Measurements from ENCODE around the gene KIRREL2. TPM values are rescaled to one million over a fixed set of nuclear protein-coding genes. Genes with fewer than 3 reads are reported as not detected.

The KIRREL2 gene
- total RNA-seq, 2 experiments from 2014 or later, result 0.55 to 0.58 TPM

DNA sequence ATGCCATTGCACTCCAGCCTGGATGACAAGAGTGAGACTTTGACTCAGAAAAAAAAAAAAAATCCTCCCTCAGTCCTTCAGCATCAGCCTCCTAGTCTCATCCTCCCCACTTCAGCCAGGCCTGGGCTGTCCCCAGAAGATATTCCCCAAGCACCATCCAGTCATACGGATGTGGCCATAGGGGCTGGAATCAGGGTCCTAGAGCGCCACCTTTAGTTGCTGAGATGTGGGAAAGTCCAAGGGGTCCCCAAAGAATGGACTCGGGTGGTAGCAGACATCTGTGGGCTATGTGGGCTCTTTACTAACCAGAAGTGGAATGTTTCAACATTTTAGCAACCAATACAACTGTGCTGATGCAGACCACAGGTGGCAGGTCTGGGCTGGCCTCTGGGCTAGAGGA, 54.5 kb downstream of the KIRREL2 start:
- H3K36me3 Mint-ChIP-seq (ENCODE audit: low read depth), result no peaks in the 10 kb centered on the region
- H3K9me3 Mint-ChIP-seq, result no peaks in the 10 kb centered on the region
- POLR2A ChIA-PET, result interaction anchor here (1.2 kb wide), 1 partner anchor 18 kb away, joined by 5 read pairs; no protein-coding TSS in a partner anchor
- peaks cover 12% of the 10 kb centered on the region for H3K4me1 Mint-ChIP-seq
- CTCF ChIA-PET, result interaction anchor here (0.7 kb wide), 1 partner anchor 23 kb away, joined by 3 read pairs; no protein-coding TSS in a partner anchor
- no peak overlapping the region for H3K27ac Mint-ChIP-seq
- H3K4me3 Mint-ChIP-seq, result no peak overlapping the region
- DNase-seq, result no peak
- H3K27me3 Mint-ChIP-seq, result no peaks in the 10 kb centered on the region

DNA sequence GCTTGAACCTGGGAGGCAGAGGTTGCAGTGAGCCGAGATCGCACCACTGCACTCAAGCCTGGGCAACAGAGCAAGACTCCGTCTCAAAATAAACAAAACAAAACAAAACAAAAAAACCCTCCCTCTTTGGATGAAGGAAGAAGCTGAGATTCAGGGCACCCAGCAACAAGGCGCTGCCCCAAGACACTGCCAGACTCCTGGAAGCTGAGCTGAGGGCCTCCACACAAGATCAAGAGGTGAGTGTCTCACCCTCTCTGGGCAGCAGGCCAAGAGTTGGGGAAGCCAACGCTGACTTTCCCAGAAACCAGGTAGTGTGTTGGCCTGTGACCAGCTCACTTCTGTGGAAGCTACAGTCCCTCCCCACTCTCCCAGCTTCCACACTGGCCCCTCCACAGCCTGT, 55.1 kb downstream of the KIRREL2 start:
- Mint-ChIP-seq H3K36me3 (ENCODE audit: low read depth) (no peaks in the 10 kb centered on the region), H3K4me1 (peaks cover 12% of the 10 kb centered on the region), H3K27me3 (no peaks in the 10 kb centered on the region), H3K9me3 (no peaks in the 10 kb centered on the region), H3K27ac (no peak overlapping the region), H3K4me3 (no peak overlapping the region)
- ChIA-PET POLR2A (interaction anchor here (0.9 to 1.2 kb wide), 3 partner anchors 11 to 19 kb away, joined by 3 to 5 read pairs (median 4); partner anchors contain the start of gene NFKBID), CTCF (interaction anchor here (0.7 kb wide), 1 partner anchor 28 kb away, joined by 3 read pairs; no protein-coding TSS in a partner anchor)
- DNase-seq, result no peak

DNA sequence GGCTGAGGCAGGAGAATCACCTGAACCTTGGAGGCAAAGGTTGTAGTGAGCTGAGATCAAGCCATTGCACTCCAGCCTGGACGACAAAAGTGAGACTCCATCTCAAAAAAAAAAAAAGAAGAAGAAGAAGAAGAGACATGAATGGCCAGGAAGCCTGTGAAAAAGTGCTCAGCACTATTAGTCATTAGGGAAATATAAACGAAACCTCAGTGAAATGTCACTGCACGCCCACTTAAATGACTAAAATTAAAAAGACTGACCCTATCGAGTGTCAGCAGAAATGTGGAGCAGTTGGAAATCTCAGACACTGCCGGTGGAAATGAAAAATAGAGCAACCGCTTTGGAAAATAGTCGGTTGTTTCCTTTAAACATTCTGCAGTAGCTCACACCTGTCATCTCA, 56.9 kb downstream of the KIRREL2 start:
- Mint-ChIP-seq H3K27me3 (peaks cover 1% of the 10 kb centered on the region), H3K27ac (no peak overlapping the region), H3K36me3 (ENCODE audit: low read depth) (no peaks in the 10 kb centered on the region), H3K4me3 (no peak overlapping the region), H3K4me1 (peaks cover 8% of the 10 kb centered on the region), H3K9me3 (no peaks in the 10 kb centered on the region)
- POLR2A ChIA-PET, result no interaction called here
- CTCF ChIA-PET, result no interaction called here
- DNase-seq, result no peak

DNA sequence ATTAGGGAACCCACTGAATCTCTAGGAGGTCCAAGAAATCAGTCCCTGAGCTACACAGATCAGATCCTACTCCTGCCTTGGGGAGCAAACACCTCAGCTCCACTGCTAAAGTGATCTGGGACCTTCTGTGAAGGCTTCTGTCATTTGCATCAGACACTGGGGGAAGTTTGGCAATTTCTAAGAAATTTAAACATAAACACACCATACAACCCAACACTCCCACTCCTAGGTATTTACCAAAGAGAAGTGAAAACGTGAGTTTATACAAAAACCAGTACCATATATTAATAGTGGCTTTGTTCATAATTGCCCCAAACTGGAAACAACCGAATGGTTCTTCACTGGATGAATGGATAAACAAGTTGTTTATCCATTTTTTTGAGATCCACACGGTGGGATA, 58.7 kb downstream of the KIRREL2 start:
- Mint-ChIP-seq H3K4me3 (no peak overlapping the region), H3K9me3 (no peaks in the 10 kb centered on the region), H3K4me1 (peaks cover 4% of the 10 kb centered on the region), H3K27ac (no peak overlapping the region), H3K27me3 (peaks cover 1% of the 10 kb centered on the region), H3K36me3 (ENCODE audit: low read depth) (no peaks in the 10 kb centered on the region)
- ChIA-PET POLR2A (interaction anchor here (1.0 kb wide), 1 partner anchor 16 kb away, joined by 4 read pairs; no protein-coding TSS in a partner anchor), CTCF (interaction anchor here (0.5 kb wide), 1 partner anchor 230 kb away, joined by 3 read pairs; no protein-coding TSS in a partner anchor)
- no peak for DNase-seq

Other genes starting within 250 kb of the KIRREL2 start
- 10 to 100 TPM; 45.3 to 46.5 TPM for gene HAUS5, start 244.2 kb upstream of the KIRREL2 start, total RNA-seq
- gene RBM42, start 227.9 kb upstream of the KIRREL2 start, total RNA-seq, result 100 to 1,000 TPM in 1 of 2 experiments, 10 to 100 TPM in 1; 99.5 to 102 TPM
- gene ETV2, start 215.2 kb upstream of the KIRREL2 start, total RNA-seq, result under 1 TPM; 0.65 to 0.96 TPM
- 100 to 1,000 TPM; 440 to 442 TPM for gene COX6B1, start 208.6 kb upstream of the KIRREL2 start, total RNA-seq
- gene UPK1A, start 190.4 kb upstream of the KIRREL2 start, total RNA-seq, result under 1 TPM; 0.65 to 0.86 TPM
- gene ZBTB32, start 152.4 kb upstream of the KIRREL2 start, total RNA-seq, result 10 to 100 TPM; 94.8 to 96.2 TPM
- gene KMT2B, start 138.9 kb upstream of the KIRREL2 start, total RNA-seq, result 10 to 100 TPM; 57.3 to 57.5 TPM
- 10 to 100 TPM; 78.9 to 90.5 TPM for gene IGFLR1, start 114.5 kb upstream of the KIRREL2 start, total RNA-seq
- gene U2AF1L4, start 111.5 kb upstream of the KIRREL2 start, total RNA-seq, result 10 to 100 TPM; 35.5 to 36.2 TPM
- gene PSENEN, start 111.3 kb upstream of the KIRREL2 start, total RNA-seq, result 10 to 100 TPM; 48.1 to 51.3 TPM
- gene LIN37, start 108.3 kb upstream of the KIRREL2 start, total RNA-seq, result 10 to 100 TPM; 13.1 to 16.2 TPM
- under 1 TPM in 1 of 2 experiments, not detected in 1; 0.48 TPM for gene HSPB6, start 99.9 kb upstream of the KIRREL2 start, total RNA-seq
- 10 to 100 TPM; 47.1 to 52.4 TPM for gene PROSER3, start 98.7 kb upstream of the KIRREL2 start, total RNA-seq
- gene ARHGAP33, start 81.3 kb upstream of the KIRREL2 start, total RNA-seq, result 10 to 100 TPM; 60.9 to 67.0 TPM
- gene PRODH2, start 44.1 kb upstream of the KIRREL2 start, total RNA-seq, result not detected
- gene NPHS1, start 4.4 kb upstream of the KIRREL2 start, total RNA-seq, result not detected
- 1 to 10 TPM in 1 of 2 experiments, under 1 TPM in 1; 0.76 to 1.1 TPM for gene APLP1, start 11.7 kb downstream of the KIRREL2 start, total RNA-seq
- gene NFKBID, start 43.6 kb downstream of the KIRREL2 start, total RNA-seq, result 10 to 100 TPM; 36.3 to 40.3 TPM
- gene HCST, start 45.6 kb downstream of the KIRREL2 start, total RNA-seq, result 100 to 1,000 TPM; 204 to 218 TPM
- 1 to 10 TPM in 1 of 2 experiments, under 1 TPM in 1; 0.58 to 1.1 TPM for gene TYROBP, start 51.4 kb downstream of the KIRREL2 start, total RNA-seq
- gene LRFN3, start 79.5 kb downstream of the KIRREL2 start, total RNA-seq, result 10 to 100 TPM; 13.5 to 17.0 TPM
- 10 to 100 TPM; 17.3 to 18.3 TPM for gene SDHAF1, start 138.3 kb downstream of the KIRREL2 start, total RNA-seq
- gene SYNE4, start 151.9 kb downstream of the KIRREL2 start, total RNA-seq, result 1 to 10 TPM; 1.6 to 2.5 TPM
- gene ALKBH6, start 157.3 kb downstream of the KIRREL2 start, total RNA-seq, result 10 to 100 TPM; 44.7 to 45.4 TPM
- 1 to 10 TPM; 1.7 to 2.2 TPM for gene CLIP3, start 176.0 kb downstream of the KIRREL2 start, total RNA-seq
- gene THAP8, start 197.4 kb downstream of the KIRREL2 start, total RNA-seq, result 1 to 10 TPM; 5.7 TPM
- gene WDR62, start 198.0 kb downstream of the KIRREL2 start, total RNA-seq, result 10 to 100 TPM; 24.1 to 25.0 TPM